ENCODE results near the gene PIH1D1. TPM values are rescaled to one million over a fixed set of nuclear protein-coding genes. Genes with fewer than 3 reads are reported as not detected.

PIH1D1 gene
- polyA plus RNA-seq, 1 donor from 2014 or later, result 145 TPM

DNA sequence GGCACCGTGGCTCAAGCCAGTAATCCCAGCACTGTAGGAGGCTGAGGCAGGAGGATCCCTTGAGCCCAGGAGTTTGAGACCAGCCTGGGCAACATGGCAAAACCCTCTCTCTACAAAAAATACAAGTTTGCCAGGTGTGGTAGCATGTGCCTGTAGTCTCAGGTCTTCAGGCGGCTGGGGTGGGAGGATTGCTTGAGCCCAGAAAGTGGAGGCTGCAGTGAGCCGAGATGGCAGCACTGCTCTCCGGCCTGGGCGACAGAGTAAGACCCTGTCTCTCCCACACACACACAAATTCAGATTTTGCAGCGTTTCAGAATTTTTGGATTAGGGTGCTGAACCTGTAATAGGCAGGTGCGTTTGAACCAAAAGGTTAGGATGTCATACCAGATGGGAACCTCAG is 46.9 kb upstream of the PIH1D1 start:
- TF ChIP-seq EP300 (conservative IDR thresholded peaks at IDR 0.05; ENCODE audit: poor library complexity, severe bottlenecking) (no peak), TAF1 (IDR thresholded peaks at IDR 0.05; ENCODE audit: low read depth) (no peak), REST (IDR thresholded peaks at IDR 0.05; ENCODE audit: borderline replicate concordance) (no peak), RAD21 (conservative IDR thresholded peaks at IDR 0.05) (no peak), EZH2 (IDR thresholded peaks at IDR 0.05; ENCODE audit: borderline replicate concordance, insufficient read depth, low read length, poor library complexity, severe bottlenecking) (no peak), SMC3 (conservative IDR thresholded peaks at IDR 0.05; ENCODE audit: poor library complexity) (no peak), MXI1 (conservative IDR thresholded peaks at IDR 0.05; ENCODE audit: poor library complexity, severe bottlenecking) (no peak), POLR2AphosphoS5 (IDR thresholded peaks at IDR 0.05) (no peak)
- TF ChIP-seq, protein P1, sequence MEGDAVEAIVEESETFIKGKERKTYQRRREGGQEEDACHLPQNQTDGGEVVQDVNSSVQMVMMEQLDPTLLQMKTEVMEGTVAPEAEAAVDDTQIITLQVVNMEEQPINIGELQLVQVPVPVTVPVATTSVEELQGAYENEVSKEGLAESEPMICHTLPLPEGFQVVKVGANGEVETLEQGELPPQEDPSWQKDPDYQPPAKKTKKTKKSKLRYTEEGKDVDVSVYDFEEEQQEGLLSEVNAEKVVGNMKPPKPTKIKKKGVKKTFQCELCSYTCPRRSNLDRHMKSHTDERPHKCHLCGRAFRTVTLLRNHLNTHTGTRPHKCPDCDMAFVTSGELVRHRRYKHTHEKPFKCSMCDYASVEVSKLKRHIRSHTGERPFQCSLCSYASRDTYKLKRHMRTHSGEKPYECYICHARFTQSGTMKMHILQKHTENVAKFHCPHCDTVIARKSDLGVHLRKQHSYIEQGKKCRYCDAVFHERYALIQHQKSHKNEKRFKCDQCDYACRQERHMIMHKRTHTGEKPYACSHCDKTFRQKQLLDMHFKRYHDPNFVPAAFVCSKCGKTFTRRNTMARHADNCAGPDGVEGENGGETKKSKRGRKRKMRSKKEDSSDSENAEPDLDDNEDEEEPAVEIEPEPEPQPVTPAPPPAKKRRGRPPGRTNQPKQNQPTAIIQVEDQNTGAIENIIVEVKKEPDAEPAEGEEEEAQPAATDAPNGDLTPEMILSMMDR (IDR thresholded peaks at IDR 0.05; ENCODE audit: poor library complexity, severe bottlenecking), result no peak
- peaks cover 10% of the 10 kb centered on the region for H3K36me3 ChIP-seq (ENCODE audit: insufficient read depth, low read length)
- peak overlapping the region; percentile 94 for H3K4me2 ChIP-seq (ENCODE audit: low read length)
- peak overlapping the region; percentile 38 for H3K9ac ChIP-seq (ENCODE audit: low read length)
- H3K9me3 ChIP-seq (ENCODE audit: low read length), result no peaks in the 10 kb centered on the region
- no peaks in the 10 kb centered on the region for H3K27me3 ChIP-seq (ENCODE audit: insufficient read depth, low read depth, low read length)
- no peaks in the 10 kb centered on the region for H3F3A ChIP-seq (ENCODE audit: insufficient read depth, low read length, poor library complexity, severe bottlenecking)
- H3K27ac ChIP-seq (ENCODE audit: low read length), result no peak overlapping the region
- H3K4me3 ChIP-seq (ENCODE audit: low read length), result peak overlapping the region; percentile 91
- no peaks in the 10 kb centered on the region for H3K9me2 ChIP-seq (ENCODE audit: insufficient read depth, low read length)
- H3K79me2 ChIP-seq (replicated peaks; ENCODE audit: insufficient read depth, low read length), result peaks cover 20% of the 10 kb centered on the region
- H2AFZ ChIP-seq (ENCODE audit: low read depth, low read length), result no peak overlapping the region
- H4K20me1 ChIP-seq (ENCODE audit: insufficient read depth), result no peaks in the 10 kb centered on the region

- peak overlapping the region; percentile 91 for H3K4me3 ChIP-seq (ENCODE audit: low read length)
- H3K9me2 ChIP-seq (ENCODE audit: insufficient read depth, low read length), result no peaks in the 10 kb centered on the region
- no peak overlapping the region for H2AFZ ChIP-seq (ENCODE audit: low read depth, low read length)
- no peak overlapping the region for H3K27ac ChIP-seq (ENCODE audit: low read length)
- H3K36me3 ChIP-seq (ENCODE audit: insufficient read depth, low read length), result peaks cover 10% of the 10 kb centered on the region
- H3K4me2 ChIP-seq (ENCODE audit: low read length), result peak overlapping the region; percentile 94
- no peaks in the 10 kb centered on the region for H3F3A ChIP-seq (ENCODE audit: insufficient read depth, low read length, poor library complexity, severe bottlenecking)
- H3K9ac ChIP-seq (ENCODE audit: low read length), result peak overlapping the region; percentile 94
- H3K27me3 ChIP-seq (ENCODE audit: insufficient read depth, low read depth, low read length), result no peaks in the 10 kb centered on the region
- H3K79me2 ChIP-seq (replicated peaks; ENCODE audit: insufficient read depth, low read length), result peaks cover 20% of the 10 kb centered on the region
- H3K9me3 ChIP-seq (ENCODE audit: low read length), result no peaks in the 10 kb centered on the region
- no peaks in the 10 kb centered on the region for H4K20me1 ChIP-seq (ENCODE audit: insufficient read depth)
- TF ChIP-seq TAF1 (IDR thresholded peaks at IDR 0.05; ENCODE audit: low read depth) (no peak), SMC3 (conservative IDR thresholded peaks at IDR 0.05; ENCODE audit: poor library complexity) (no peak)
These were observed 46.1 kb upstream of the PIH1D1 start for GRCh38 chr19:49497789-49498103.
